ENCODE measurements around the gene SYPL1.

GRCh38 chr7:106074257-106074656, 37.9 kb downstream of the SYPL1 start:
- TF ChIP-seq CTCF (conservative IDR thresholded peaks at IDR 0.05; ENCODE audit: low read depth, low read length) (no peak), EZH2 (IDR thresholded peaks at IDR 0.05; ENCODE audit: borderline replicate concordance, low read depth, low read length, poor library complexity, severe bottlenecking) (no peak)
